ENCODE data around the gene SLC7A8. TPM values are rescaled to one million over a fixed set of nuclear protein-coding genes. Genes with fewer than 3 reads are reported as not detected.

Gene SLC7A8
- total and polyA plus RNA-seq, 2 donors (not counting 1 experiment from before 2014, with no cell fraction given) = 1.4 to 10.2 TPM

DNA sequence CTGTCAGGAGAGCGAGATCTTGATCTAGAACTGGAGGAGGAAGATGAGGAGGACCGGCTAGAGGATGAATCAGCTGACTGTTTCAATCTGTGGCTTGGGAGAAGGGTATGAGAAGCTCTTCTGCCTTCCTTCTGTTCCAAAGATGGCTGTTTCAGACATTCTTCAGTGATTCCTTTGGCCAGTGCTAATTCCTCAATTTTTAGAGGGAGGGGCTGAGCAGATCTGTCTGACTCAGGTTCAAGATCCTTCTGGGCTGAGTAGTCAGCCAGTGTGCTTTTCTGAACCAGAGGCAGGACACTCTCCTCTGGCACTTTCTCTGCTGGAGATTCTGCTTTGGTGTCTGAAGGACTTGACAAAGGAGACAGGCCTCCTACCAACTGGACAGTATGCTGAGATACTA lies 103.7 kb downstream of the SLC7A8 start:
- Histone ChIP-seq H3K9ac (ENCODE audit: insufficient read depth, low read length) (no peak overlapping the region), H3K27ac (ENCODE audit: insufficient read depth, low read length) (peak overlapping the region; percentile 87), H2AFZ (ENCODE audit: low read length) (no peak overlapping the region), H3K79me2 (ENCODE audit: control insufficient read depth, insufficient read depth, low read length) (peaks cover 9% of the 10 kb centered on the region), H3K4me1 (ENCODE audit: control insufficient read depth, extremely low read depth, insufficient read depth, low read length) (peaks cover 28% of the 10 kb centered on the region), H4K20me1 (ENCODE audit: control insufficient read depth, extremely low read depth, insufficient read depth, low read length) (no peaks in the 10 kb centered on the region), H3K9me3 (ENCODE audit: control insufficient read depth, insufficient read depth, low read depth, low read length) (no peaks in the 10 kb centered on the region), H3K27me3 (ENCODE audit: control insufficient read depth, insufficient read depth, low read length) (no peaks in the 10 kb centered on the region), H3K36me3 (ENCODE audit: control insufficient read depth, insufficient read depth, low read length) (peaks cover 20% of the 10 kb centered on the region), H3K4me3 (replicated peaks in 1 of 4; ENCODE audit: control extremely low read depth in 1 of 4, insufficient read depth in 1 of 4, low read depth in 3 of 4, low read length in 4 of 4) (no peak overlapping the region), H3K4me2 (ENCODE audit: extremely low read depth, insufficient read depth, low read length) (no peak overlapping the region)
- TF ChIP-seq, protein P1, sequence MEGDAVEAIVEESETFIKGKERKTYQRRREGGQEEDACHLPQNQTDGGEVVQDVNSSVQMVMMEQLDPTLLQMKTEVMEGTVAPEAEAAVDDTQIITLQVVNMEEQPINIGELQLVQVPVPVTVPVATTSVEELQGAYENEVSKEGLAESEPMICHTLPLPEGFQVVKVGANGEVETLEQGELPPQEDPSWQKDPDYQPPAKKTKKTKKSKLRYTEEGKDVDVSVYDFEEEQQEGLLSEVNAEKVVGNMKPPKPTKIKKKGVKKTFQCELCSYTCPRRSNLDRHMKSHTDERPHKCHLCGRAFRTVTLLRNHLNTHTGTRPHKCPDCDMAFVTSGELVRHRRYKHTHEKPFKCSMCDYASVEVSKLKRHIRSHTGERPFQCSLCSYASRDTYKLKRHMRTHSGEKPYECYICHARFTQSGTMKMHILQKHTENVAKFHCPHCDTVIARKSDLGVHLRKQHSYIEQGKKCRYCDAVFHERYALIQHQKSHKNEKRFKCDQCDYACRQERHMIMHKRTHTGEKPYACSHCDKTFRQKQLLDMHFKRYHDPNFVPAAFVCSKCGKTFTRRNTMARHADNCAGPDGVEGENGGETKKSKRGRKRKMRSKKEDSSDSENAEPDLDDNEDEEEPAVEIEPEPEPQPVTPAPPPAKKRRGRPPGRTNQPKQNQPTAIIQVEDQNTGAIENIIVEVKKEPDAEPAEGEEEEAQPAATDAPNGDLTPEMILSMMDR (conservative IDR thresholded peaks at IDR 0.05 in 1 of 2, IDR thresholded peaks at IDR 0.05 in 1 of 2; ENCODE audit: low read depth in 1 of 2, low read length in 2 of 2) = no peak
- TF ChIP-seq EZH2 (IDR thresholded peaks at IDR 0.05; ENCODE audit: low read length, missing control alignments) = no peak
- DNase-seq (ENCODE audit: low read depth in 2 of 2) = peak in 1 of 2 donors; percentile 67

DNA sequence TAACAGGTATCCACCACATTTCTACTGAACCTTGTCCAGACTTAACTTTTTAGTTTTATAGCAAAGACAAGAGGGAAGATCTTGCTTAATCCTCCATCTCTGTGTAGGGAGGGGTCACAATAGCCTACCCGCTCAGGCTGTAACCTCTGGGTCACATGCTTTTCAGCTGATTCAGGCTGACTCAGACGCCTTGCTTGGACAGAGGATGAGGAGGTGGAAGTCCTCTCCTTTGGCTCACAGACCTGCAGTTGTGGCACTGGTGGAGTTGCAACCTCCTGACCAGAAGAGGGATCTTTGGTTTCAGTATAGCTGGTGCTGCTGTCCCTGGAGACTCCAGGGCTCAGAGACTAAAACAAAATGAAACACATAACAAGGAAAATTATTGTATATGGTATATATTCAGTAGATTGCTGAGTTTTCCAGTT lies 104.8 kb downstream of the SLC7A8 start:
- Histone ChIP-seq H3K4me2 (ENCODE audit: extremely low read depth, insufficient read depth, low read length) (peak overlapping the region; percentile 69), H3K79me2 (ENCODE audit: control insufficient read depth, insufficient read depth, low read length) (peaks cover 8% of the 10 kb centered on the region), H3K4me3 (replicated peaks in 1 of 4; ENCODE audit: control extremely low read depth in 1 of 4, insufficient read depth in 1 of 4, low read depth in 3 of 4, low read length in 4 of 4) (peak overlapping the region in 2 of 4 experiments; percentile 5 to 21), H3K9ac (ENCODE audit: insufficient read depth, low read length) (no peak overlapping the region), H3K4me1 (ENCODE audit: control insufficient read depth, extremely low read depth, insufficient read depth, low read length) (peaks cover 28% of the 10 kb centered on the region), H2AFZ (ENCODE audit: low read length) (no peak overlapping the region), H3K9me3 (ENCODE audit: control insufficient read depth, insufficient read depth, low read depth, low read length) (no peaks in the 10 kb centered on the region), H4K20me1 (ENCODE audit: control insufficient read depth, extremely low read depth, insufficient read depth, low read length) (no peaks in the 10 kb centered on the region), H3K27me3 (ENCODE audit: control insufficient read depth, insufficient read depth, low read length) (no peaks in the 10 kb centered on the region), H3K27ac (ENCODE audit: insufficient read depth, low read length) (peak overlapping the region; percentile 87), H3K36me3 (ENCODE audit: control insufficient read depth, insufficient read depth, low read length) (peaks cover 22% of the 10 kb centered on the region)
- peak; percentile 94 to 97 for DNase-seq (ENCODE audit: low read depth in 2 of 2)
- no peak for TF ChIP-seq EZH2 (IDR thresholded peaks at IDR 0.05; ENCODE audit: low read length, missing control alignments)
- TF ChIP-seq, protein P1 (conservative IDR thresholded peaks at IDR 0.05 in 1 of 2, IDR thresholded peaks at IDR 0.05 in 1 of 2; ENCODE audit: low read depth in 1 of 2, low read length in 2 of 2) = no peak

DNA sequence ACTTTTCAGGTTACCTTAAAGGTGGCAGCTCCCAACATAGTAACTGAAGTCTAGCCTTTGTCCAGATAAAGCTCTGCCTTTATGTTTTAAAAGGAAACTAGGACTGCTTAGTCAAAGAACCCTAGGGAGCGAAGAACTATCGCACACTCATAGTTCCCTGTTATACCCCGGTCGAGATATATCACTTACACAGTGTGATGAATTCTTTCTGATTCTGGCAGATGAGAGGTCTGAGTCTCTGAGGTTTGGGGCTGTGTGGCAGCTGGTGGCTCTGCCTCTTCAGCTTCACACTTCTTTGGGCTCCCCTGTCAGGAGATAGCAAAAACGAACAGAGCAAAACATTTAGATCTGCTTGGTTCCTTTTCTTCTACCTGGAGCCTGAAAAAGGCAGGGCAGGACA lies 105.5 kb downstream of the SLC7A8 start:
- TF ChIP-seq, protein P1 (conservative IDR thresholded peaks at IDR 0.05 in 1 of 2, IDR thresholded peaks at IDR 0.05 in 1 of 2; ENCODE audit: low read depth in 1 of 2, low read length in 2 of 2) = no peak
- no peak for TF ChIP-seq EZH2 (IDR thresholded peaks at IDR 0.05; ENCODE audit: low read length, missing control alignments)
- Histone ChIP-seq H3K27ac (ENCODE audit: insufficient read depth, low read length) (peak overlapping the region; percentile 87), H2AFZ (ENCODE audit: low read length) (no peak overlapping the region), H3K27me3 (ENCODE audit: control insufficient read depth, insufficient read depth, low read length) (no peaks in the 10 kb centered on the region), H4K20me1 (ENCODE audit: control insufficient read depth, extremely low read depth, insufficient read depth, low read length) (no peaks in the 10 kb centered on the region), H3K4me2 (ENCODE audit: extremely low read depth, insufficient read depth, low read length) (peak overlapping the region; percentile 33), H3K4me3 (replicated peaks in 1 of 4; ENCODE audit: control extremely low read depth in 1 of 4, insufficient read depth in 1 of 4, low read depth in 3 of 4, low read length in 4 of 4) (no peak overlapping the region), H3K9me3 (ENCODE audit: control insufficient read depth, insufficient read depth, low read depth, low read length) (no peaks in the 10 kb centered on the region), H3K36me3 (ENCODE audit: control insufficient read depth, insufficient read depth, low read length) (peaks cover 23% of the 10 kb centered on the region), H3K9ac (ENCODE audit: insufficient read depth, low read length) (no peak overlapping the region), H3K79me2 (ENCODE audit: control insufficient read depth, insufficient read depth, low read length) (peaks cover 6% of the 10 kb centered on the region), H3K4me1 (ENCODE audit: control insufficient read depth, extremely low read depth, insufficient read depth, low read length) (peaks cover 28% of the 10 kb centered on the region)
- no peak for DNase-seq (ENCODE audit: low read depth in 2 of 2)
